CD4-positive, alpha-beta T cell treated with Interleukin-6 for 4 hours (primary cell): ENCODE measurements around the gene SNX24.
"Not testable (repeated sequence)": the region's sequence is repeated elsewhere in the genome, so short reads cannot be mapped to it uniquely, and the experiment has no call there.

Experiments used
- DNase-seq: peaks from one replicate; pipeline ENCODE4 v3.0.0-alpha.2; 2020; ENCODE audit warnings: mixed read lengths

Gene SNX24

DNA sequence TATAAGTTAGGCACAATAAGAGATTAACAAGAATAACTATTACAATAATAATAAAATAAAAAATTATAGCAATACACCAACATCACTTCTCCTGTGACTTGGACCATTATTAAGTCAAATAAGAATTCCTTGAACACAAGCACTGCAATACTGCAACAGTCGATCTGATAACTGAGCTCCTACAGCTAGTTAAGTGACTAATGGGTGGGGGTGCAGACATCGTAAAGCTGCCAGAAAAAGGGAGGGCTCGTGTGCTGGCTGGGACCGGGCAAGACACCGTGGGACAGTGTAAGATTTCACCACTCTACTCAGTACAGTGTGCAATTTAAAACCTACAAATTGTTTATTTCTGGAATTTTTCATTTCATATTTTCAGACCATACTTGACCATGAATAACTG is 78.8 kb downstream of the SNX24 start:
- DNase-seq: no peak

DNA sequence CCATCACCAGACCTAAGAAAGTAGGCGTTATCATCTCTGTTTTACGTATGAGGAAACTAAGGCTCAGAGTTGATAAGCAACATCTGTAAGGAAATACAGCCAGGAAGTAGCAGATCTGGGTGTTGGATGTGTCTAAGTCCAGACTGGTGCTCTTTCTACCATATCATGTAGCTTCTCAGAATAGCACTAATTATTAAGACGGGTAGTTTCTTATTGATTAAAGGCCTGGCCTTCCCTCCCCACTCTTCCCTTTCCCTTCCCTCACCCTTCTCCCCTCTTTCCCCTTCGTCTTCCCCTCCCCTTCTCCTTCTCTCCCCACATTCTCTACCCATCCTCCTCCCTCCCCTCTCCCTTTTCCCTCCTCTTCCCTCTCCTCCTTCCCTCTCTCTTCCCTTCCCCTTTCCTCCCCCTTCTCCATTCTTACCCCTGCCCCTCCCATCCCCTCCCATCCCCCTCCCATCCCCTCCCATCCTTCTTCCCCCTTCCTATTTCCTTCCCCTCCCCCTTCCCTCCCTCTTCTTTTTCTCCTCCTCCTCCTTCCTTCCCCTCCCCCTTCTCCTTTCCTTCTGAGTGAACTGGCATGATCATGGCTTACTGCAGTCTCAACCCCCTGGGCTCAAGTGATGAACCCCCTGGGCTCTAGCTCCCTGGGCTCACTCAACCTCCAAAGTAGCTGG is 79.4 kb downstream of the SNX24 start:
- no peak for DNase-seq

DNA sequence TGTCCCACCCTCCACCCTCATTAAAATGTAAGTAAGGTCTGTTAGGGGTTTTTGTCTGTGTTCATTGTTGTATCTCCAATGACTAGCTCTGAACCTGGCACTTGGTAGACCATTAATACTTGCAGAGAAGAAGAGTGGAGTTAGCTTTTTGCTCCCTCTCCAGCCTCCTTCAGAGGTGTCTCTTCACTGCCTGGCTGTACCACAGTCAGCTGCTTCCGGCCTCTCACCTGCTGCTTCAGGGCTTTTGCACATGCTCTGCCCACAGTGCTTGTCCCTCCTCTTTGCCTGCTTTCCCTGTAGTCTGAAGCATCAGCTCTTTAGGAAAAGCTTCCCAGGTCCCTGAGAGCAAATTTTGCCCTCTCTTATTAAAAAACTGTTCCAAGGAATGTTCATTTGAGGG is 83.6 kb downstream of the SNX24 start:
- DNase-seq: no peak

DNA sequence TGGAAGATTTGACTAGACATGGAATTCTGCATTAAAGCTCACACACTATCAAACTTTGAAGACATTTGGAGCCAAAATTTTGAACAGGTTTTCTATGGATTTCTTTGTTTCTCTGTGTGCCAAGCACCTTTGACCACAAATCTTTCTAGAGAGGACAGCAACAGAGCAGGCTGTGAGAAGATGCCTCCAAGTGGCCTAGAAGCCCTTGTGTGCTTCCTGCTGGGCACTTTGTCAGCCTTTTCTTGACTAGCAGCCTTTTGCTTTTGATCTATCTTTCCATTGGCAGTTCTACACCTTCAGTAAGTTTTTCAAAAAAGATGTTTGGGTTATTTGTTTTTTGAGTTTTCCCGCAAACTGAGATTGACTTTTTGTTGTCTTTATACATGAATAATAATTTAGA is 84.6 kb downstream of the SNX24 start:
- no peak for DNase-seq

DNA sequence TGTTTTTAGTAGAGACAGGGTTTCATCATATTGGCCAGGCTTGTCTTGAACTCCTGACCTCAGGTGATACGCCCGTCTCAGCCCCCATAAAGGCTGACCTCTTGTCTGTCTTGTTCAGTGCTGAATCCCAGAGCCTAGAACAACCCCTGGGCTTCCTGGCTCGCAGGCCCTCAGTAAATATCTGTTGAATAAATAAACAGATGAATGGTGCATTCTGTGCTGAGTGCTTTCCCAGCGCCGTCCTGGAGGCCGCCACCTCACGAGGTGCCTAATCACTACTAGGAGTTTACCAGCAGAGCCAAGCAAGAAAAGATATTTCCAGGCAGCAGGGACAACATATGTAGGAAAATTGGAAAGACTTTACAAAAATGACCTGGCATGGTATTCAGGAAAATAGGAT is 88.5 kb downstream of the SNX24 start:
- DNase-seq: no peak

DNA sequence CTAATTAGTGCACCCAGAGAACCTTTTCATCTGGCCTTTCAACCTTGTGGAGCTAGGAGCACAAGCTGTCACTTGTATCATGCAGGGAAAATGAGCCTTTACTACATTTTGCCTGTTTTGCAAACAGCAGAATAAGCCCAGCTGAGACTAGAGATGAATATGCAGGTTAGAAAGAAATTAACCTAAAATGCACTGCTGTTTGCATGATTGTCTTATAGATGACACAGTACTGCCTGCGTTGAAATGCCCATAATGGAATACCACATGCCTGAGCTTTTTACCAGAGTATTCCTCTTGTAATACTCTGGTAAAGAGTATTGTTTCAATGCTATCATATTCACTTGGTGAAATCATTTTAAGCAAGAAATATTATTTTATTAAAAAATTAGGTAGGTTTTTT is 90.7 kb downstream of the SNX24 start:
- DNase-seq: no peak

DNA sequence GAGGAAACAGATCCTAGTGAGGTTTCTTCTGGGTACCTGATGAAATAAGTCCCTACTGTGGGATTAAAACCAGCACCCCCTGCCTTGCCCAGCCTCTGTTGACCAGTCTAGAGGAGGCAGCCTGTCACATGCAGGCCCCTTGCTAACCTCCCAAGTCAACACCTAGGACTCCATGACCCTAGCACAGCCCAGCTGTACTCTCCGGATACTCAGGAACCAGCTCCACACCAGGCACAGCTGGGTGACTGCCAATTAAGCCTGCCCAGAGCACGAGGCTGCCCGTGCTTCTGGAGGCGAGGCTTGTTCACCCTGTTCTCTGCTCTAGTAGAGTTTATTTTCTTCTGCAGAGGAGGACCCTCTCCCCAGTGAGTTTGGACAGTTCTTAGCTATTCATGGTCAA is 92.5 kb downstream of the SNX24 start:
- DNase-seq: no peak

DNA sequence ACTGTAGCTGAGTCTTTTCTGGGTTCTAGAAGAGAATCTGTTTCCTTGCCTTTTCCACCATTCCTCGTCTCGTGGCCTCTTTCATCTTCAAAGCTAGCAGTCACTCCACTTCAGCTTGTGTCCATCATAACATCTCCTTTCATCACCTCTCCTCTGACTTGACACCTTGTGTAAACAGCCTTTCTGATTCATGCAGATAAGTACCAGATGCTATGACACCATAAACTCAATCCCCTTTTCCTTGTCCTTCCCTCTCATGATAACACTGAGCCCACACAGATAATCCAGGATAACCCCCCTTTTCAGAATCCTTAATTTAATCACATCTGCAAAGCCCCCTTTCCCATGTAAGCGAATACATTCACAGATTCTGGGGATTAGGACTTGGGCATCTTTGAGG is 95.5 kb downstream of the SNX24 start:
- DNase-seq: no peak

DNA sequence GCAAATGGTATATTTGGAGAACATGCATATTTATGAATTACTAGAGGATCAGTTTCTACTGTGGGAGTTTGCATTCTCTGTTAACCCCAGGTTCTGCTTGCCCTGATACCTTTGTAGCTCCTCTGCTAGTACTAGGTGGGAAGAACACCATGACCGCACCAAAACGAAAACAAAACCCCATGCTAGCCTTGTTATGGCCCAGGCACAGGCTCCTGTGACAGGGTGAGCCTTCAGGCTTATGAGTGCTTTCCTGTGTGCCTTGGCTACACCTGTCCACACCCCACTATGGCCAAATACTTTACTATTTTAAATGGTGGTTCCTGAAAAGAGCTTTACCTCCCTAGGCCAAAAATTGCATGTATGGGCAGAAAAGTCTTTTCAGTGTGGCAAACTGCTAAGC is 96.3 kb downstream of the SNX24 start:
- DNase-seq: no peak

DNA sequence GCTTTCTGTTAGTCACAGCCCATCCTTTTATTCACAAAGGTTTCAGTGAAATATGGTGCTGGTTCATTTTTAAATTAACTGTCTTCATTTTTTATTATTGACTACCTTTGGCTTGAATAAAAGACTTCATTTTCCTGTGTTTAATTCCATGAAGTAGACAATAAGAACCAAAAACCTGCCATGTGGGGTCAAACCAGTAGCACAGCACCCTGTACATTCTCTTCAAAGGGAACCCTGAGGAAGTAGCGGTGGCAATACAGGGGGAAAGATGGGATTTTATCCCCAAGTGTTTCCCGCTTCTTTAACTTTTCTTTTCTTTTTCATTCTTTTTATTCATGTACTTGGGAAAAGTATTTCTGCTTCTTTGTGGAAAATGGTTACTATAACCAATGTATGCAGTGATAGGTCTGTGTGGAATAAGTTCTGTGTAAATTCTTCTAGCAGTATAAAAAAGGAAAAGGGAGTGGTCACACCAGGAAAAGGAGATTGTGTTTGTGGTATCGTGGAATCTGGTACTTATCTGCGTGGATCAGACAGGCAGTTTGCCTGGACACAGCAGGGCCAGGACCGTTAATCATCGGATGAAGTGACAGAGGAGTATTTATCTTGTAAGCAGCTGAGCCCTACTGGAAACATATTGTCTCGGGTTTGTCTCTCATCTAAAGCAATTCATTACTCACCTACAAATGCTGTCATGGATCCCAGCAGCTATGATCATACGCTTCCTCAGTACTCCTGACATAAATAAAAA is 96.9 kb downstream of the SNX24 start:
- no peak for DNase-seq

DNA sequence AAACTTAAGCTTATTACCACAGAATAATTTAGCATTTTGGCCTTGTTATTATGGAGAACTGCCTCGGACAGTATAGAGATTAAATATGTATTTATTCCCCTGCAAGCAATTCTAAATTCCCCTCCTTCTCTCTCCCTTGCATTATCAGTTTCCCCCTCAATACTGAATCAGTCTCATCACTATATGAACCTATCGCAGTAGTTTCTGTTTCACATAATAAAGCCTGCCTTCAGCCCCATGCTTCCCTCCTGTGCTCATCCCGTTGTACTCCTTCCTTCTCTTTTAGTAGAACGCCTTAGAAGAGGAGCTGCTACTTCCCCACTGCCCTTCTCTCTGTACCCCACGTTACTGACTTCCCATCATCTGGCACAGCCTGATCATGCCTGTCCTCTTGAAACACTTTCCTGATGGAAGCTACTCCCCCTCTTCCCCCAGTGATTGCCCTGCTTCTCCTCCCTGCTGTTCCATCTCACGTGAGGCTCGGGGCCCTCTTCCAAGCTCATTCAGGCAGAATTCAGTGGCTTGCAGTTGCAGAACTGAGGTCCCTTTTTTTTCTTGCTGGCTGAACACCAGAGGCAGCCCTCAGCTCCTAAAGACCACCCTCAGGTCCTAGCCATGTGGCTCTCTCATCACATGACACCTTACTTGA is 97.8 kb downstream of the SNX24 start:
- DNase-seq: no peak

DNA sequence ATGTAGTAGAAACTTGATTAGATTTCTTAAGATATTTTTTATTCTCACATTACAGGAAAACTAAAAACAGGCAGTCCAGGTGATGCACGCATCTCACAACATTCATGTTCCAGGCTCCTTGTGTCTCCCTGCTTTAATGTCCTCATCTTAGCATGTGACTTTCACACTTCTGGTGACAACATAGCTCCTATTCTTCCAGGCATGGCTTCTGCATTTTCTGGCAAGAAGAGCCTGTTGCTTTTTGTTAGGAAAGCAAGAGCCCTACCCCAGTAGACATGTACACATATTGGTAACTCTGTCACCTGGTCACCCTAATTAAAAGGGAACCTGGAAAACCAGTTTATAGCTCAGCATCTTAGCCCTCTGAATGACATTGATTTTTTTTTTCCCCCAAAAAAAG is 98.6 kb downstream of the SNX24 start:
- DNase-seq: no peak

DNA sequence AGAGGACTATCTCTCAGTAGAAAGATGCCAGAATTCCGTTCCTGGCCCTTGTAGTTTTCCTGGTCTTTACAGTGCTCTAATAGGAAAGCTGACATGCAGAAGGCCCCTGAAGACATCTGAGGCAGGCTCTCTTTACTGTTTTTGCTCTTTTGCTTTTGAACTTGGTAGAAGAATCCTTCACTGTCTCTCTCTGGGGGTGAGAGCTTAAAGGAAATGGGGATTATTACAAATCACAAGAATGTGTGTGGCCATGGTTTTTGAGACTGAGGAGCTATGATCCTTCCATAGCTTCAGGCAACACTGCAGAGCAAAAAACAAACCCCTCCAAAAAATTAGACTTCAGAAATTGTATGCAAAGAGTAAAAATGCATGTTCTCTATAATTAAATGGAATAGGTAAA is 102.0 kb downstream of the SNX24 start:
- no peak for DNase-seq

DNA sequence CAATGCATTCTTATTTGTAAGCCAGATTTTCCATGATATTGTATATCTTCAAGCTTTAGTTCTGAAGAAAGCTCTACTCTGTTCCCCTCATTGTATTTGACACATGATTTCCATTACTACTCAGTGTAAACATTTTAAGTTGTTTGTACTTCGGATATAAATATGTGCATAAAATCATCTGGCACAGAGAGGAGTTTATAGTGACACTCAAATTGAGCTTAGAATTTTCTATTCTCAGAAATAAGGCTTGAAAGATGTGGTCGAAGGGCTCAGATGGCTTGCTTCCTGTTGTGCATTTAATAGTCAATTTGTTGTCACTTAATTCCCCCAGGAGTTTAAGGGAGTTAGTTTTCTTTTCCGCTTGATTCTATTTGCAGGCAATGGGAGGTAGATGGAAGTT is 102.4 kb downstream of the SNX24 start:
- no peak for DNase-seq

DNA sequence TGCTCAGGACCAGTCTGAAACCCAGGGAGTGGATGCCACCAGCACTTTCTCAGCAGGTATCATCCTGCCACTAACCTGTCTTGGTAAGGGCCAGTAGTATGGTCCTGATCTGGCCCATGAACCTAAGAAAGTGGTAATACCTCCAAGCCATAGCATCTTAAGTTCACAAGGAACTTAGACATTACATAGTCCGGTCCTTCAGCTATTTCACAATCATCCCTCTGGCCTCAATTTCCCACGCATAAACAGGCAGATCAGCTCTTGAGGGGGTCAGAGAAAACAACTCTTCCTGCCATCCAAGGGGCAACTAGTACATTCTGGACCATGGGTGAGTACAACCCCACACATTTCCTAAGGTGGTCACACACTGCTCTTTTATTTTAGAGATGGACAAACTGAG is 102.9 kb downstream of the SNX24 start:
- no peak for DNase-seq

DNA sequence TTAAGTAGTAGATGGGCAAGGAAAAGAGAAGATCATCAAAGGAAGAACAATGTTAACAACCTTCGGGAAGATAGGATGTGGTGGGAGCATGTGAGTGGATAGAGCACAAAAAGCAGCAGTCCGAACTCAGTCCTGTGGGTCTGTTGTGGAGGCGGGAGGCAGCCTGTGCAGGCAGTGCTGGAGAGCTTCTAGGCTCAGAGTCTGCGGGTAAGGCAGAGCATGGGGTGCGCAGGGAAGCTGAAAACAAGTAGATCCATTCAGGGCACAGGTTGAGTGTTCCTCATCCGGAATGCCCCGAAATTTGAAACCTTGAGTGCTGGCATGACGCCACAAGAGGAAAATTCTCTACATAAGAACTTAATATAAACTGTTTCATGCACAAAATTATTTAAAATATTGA is 106.2 kb downstream of the SNX24 start:
- DNase-seq: no peak

DNA sequence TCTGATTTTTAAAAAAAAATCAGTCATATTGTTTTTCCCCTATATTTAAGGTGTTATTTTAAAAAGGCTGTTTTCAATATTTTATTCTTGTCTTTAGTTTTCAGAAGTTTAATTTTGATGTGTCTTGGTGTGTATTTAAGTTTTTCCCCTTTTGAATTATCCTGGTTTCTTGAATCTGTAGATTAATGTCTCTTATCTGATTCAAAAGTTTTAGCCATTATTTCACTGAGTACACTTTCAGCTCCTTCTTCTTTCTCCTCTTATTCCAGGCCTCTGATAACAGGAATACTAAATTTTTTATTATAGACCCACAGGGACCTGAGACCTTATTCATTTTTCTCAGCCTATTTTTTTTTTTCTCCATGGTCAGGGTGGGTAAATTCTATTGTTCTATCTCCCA is 109.3 kb downstream of the SNX24 start:
- no peak for DNase-seq

DNA sequence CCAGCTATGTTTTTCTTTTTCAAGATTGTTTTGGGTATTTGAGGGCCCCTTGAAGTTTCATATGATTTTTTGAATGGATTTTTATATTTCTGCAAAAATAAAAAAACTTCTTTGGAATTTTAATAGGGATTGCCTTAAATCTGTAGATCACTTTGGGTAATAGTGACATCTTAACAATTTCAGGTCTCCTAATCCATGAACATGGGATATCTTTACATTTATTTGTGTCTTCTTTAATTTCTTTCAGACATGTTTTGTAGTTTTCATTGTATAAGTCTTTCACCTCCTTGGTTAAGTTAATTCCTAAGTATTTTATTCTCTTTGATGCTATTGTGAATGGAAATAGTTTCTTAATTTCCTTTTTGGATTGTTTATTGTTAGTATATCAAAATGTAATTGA is 112.0 kb downstream of the SNX24 start:
- DNase-seq: no peak

DNA sequence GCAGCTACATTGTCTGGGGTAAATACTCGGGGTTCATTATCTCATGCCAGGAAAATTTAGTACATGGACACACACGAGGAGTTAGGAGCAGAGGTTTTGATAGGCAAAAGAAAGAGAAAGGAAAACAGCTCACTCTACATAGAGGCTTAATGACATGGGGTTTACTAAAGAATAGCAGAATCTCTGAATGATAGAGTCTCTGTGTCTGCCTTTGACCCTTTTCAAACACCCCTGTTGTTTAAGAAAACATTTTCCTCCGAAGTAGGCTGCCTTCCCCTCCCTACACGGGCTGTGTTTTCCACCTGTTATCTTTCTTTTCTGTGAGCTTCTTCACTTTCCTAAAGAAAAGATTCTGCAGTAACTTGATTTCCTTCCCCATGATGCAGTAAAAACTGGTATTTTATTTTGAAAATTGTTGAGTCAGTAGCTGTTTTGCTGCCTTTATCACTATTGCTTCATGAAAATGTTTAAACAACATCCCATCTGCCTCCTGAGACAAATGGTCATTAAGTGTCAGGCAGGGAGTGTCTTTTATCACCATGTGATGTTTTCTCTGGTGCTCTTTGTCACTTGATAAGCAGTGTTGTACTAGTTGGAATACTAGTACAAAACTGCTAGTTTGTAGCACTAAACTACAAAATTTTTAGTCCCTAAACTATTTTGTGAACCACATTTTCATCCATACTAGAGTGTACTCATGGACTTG is 114.5 kb downstream of the SNX24 start:
- DNase-seq: no peak

DNA sequence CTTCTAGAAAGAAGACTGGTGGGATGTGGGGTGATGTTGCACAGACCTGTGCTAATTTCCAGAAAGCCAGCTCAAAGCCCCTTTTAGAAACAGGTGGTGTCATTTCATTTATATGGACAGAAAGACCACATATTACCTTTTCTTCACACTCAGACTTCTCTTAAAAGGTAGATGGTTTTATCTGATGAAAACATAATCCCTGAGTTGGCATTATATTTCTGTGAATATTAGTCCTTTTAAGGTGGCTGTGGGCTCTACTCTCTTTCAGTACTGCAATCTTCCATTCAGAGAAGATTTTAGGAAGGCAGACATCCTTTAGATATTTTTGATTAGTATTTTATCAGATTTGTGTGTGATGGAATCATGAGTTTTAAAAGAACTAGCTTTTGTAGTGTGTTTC is 117.9 kb downstream of the SNX24 start:
- no peak for DNase-seq

DNA sequence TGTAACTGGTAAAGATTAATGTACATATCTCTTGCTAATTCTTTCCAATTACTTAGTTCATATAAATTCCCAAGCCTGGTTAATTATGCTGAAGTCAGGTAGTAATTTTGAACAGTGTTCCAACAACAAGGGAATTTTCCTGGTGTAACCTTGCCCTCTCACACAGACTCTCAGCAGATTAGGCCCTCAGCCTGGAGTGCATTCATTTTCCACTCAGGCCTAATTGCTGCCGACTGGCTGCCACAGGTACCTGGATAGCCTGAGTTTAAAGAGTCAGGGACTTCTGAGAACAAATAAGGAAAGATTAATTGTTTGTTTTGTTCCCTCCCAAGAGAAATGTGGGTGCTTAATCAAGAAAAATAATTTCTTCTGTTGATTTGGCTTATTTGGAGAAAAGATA is 119.7 kb downstream of the SNX24 start:
- DNase-seq: no peak

DNA sequence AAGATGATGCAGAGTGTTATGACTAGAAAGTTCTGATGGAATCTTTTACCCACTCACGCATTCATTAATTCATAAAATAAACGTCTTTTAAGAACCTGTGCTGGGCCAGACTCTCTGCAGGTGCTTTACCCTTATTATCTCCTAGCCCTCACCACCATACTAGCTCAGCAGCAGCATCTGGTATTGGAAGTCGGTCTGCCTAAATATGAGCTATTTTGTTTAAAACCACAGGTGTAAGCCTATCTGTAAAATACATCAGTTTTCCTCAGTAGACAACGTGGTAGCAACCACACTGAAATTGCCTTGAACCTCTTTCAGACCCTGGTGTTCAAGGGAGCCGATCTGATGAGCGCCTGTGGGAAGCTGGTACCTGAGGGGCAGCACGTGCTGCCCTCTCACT is 121.7 kb downstream of the SNX24 start:
- DNase-seq: no peak

DNA sequence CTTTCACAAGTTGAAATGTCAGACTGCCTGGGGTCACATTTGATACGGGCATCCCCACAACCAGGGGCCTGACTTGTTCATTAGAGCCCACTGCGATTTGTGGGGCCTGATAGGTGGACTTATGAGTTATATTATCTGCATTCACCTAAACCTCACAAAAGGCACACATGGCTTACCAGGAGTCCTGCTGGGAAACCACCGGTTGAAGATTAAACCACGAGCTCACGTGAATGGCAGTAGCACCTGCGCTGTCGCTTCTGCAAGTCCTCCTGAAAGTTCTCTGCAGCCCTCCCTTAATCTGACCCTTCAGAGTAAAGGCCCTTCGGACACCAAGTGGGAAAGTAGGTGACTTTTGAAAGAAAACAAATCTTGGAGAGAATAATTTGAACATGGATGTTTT is 122.2 kb downstream of the SNX24 start:
- DNase-seq: no peak

DNA sequence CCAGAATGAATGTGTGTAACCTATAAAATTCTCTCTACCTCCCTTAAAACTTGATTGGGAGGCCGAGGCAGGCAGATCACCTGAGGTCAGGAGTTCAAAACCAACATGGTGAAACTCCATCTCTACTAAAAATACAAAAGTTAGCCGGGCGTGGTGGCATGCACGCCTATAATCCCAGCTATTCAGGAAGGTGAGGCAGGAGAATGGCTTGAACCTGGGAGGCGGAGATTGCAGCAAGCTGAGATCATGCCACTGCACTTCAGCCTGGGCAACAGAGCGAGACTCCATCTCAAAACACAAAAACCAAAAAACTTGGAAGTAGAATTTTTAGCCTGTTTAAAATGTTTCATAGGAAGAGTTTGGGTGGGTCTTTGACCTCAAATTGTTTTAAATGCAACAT is 122.6 kb downstream of the SNX24 start:
- DNase-seq: not testable (repeated sequence)
